Transverse colon (tissue), 4 donors: ENCODE data around the gene CHP2. TPM values are rescaled to one million over a fixed set of nuclear protein-coding genes. Genes with fewer than 3 reads are reported as not detected.

Source experiments
- DNase-seq: peaks from one replicate; pipeline ENCODE4 v3.0.0-alpha.2; 2019
- H3K27ac ChIP-seq, 4 donors: fragments of 200-600 bp; sonication (generic); 2 replicates each; pipeline ENCODE4 v1.5.1; 2016 to 2018; ENCODE audit warnings: inconsistent platforms in 4 of 4
- H3K27me3 ChIP-seq: fragments of 200-600 bp; sonication (generic); 2 replicates; pipeline ENCODE4 v1.5.1; 2017; ENCODE audit warnings: inconsistent platforms
- H3K36me3 ChIP-seq, 4 donors: fragments of 200-600 bp; sonication (generic); 2 replicates each; pipeline ENCODE4 v1.5.1; 2017 to 2019; ENCODE audit warnings: inconsistent platforms in 4 of 4
- H3K4me1 ChIP-seq, 4 donors: fragments of 200-600 bp; sonication (generic); 2 replicates each; pipeline ENCODE4 v1.5.1; 2017 to 2020; ENCODE audit warnings: inconsistent platforms in 4 of 4
- H3K4me3 ChIP-seq, 4 donors: fragments of 200-600 bp; sonication (generic); 1 replicate in 1 of 4; 2 replicates in 3 of 4; pipeline versions ENCODE4 v1.5.1 to v1.6.1; 2017 to 2019; ENCODE audit warnings: inconsistent platforms in 4 of 4
- H3K9me3 ChIP-seq, 2 donors: fragments of 200-600 bp; sonication (generic); 2 replicates each; pipeline ENCODE4 v1.5.1; 2017 to 2019; ENCODE audit warnings: inconsistent platforms in 2 of 2
- CTCF ChIP-seq, 5 experiments: fragments of 200-600 bp in 3 of 5; fragments of 450-650 bp in 2 of 5; sonication (generic) in 3 of 5; IDR thresholded peaks; 1 replicate in 2 of 5; 2 replicates in 3 of 5; pipeline ENCODE4 v1.5.1; 2016 to 2017; ENCODE audit warnings: antibody characterized with exemption in 5 of 5, inconsistent platforms in 3 of 5, mild to moderate bottlenecking in 2 of 5, moderate library complexity in 1 of 5
- EP300 ChIP-seq: sonication (generic); formaldehyde crosslinking; IDR thresholded peaks from one replicate; pipeline ENCODE4 v1.6.1; 2017; ENCODE audit warnings: antibody characterized with exemption, low read depth
- POLR2A ChIP-seq: fragments of 450-650 bp; IDR thresholded peaks from one replicate; pipeline ENCODE4 v1.6.1; 2016; ENCODE audit warnings: antibody characterized with exemption, mild to moderate bottlenecking, moderate library complexity
- POLR2AphosphoS5 ChIP-seq, 3 donors: sonication (generic); formaldehyde crosslinking; IDR thresholded peaks; one replicate each; pipeline ENCODE4 v1.6.1; 2016; ENCODE audit warnings: antibody characterized with exemption in 3 of 3
- WGBS, 2 donors: methylation state at CpG; one replicate each; pipeline ENCODE4 v1.1.5; 2018; ENCODE audit warnings: low coverage in 1 of 2; 5-methylcytosine and 5-hydroxymethylcytosine counted together
- in situ Hi-C, 4 donors: fragments of 200-750 bp; cut with MboI; loops; one replicate each; pipeline versions ENCODE4 v1.15.0 to v1.15.1; 2017; ENCODE audit warnings: low sequenced_read_pairs in 3 of 4, low pct_ligation_motif_present in 1 of 4, low pct_unique_long_range_greater_than_20kb in 1 of 4
- intact Hi-C: fragments of 100-400 bp; cut with DNase I; formaldehyde crosslinking; loops from one replicate; pipeline ENCODE4 v1.15.1; 2023; ENCODE audit warnings: low total_unique reads
- total RNA-seq, 4 donors: library from RNA; depleted of rRNA; stranded (reverse); fragments of >200 nt; gene quantifications; one replicate each; pipeline ENCODE4 v1.1.0, GENCODE V29; 2016

The CHP2 gene
- 100 to 1,000 TPM in 2 of 4 donors, 10 to 100 TPM in 2; 90.9 to 264 (median 122) TPM for total RNA-seq

- peak within 1 kb of the TSS; percentile 41 to 61 (median 54) for H3K4me3 ChIP-seq
- peak; percentile 86 for DNase-seq
- H3K27me3 ChIP-seq = peaks cover 34% of the 10 kb centered on the region
- peaks cover 0 to 12% (median 6%) of the 10 kb centered on the region in 4 donors for H3K4me1 ChIP-seq
- peak within 1 kb of the TSS; percentile 77 to 84 (median 81) for H3K27ac ChIP-seq
- H3K9me3 ChIP-seq = no peaks in the 10 kb centered on the region
- TF ChIP-seq POLR2AphosphoS5 (IDR thresholded peaks at IDR 0.05) (peak in 2 of 3 donors; percentile 41 to 79), EP300 (no peak), POLR2A (peak; percentile 52)
- in situ Hi-C loops (no loop called here), intact Hi-C loops (no loop called here)
- 7 to 14% methylated on average over 1 to 79 of the region's 80 CpGs for WGBS, 2 donors
- H3K36me3 ChIP-seq = no peaks in the 10 kb centered on the region
Observed at GRCh38 chr16:23754594-23755483, at the start of gene CHP2. TSS of gene CHP2 (plus strand) at chr16:23755026. CDS start at chr16:23755050, 24 bp downstream.

- H3K4me3 ChIP-seq = no peak overlapping the region
- H3K9me3 ChIP-seq = no peaks in the 10 kb centered on the region
- no peak for DNase-seq
- intact Hi-C loops = no loop called here
- no peaks in the 10 kb centered on the region for H3K4me1 ChIP-seq
- TF ChIP-seq EP300 (no peak), POLR2AphosphoS5 (IDR thresholded peaks at IDR 0.05) (no peak), POLR2A (no peak), CTCF (IDR thresholded peaks at IDR 0.05) (no peak)
- H3K36me3 ChIP-seq = peaks cover 0 to 6% (median 0%) of the 10 kb centered on the region in 4 donors
- H3K27ac ChIP-seq = no peak overlapping the region
- no peaks in the 10 kb centered on the region for H3K27me3 ChIP-seq
- in situ Hi-C loops = no loop called here
- WGBS, 2 donors = 94 to 100% methylated on average over 1 to 2 of the region's 2 CpGs
Observed at GRCh38 chr16:23705517-23705902, 49.3 kb upstream of the CHP2 start.

DNA sequence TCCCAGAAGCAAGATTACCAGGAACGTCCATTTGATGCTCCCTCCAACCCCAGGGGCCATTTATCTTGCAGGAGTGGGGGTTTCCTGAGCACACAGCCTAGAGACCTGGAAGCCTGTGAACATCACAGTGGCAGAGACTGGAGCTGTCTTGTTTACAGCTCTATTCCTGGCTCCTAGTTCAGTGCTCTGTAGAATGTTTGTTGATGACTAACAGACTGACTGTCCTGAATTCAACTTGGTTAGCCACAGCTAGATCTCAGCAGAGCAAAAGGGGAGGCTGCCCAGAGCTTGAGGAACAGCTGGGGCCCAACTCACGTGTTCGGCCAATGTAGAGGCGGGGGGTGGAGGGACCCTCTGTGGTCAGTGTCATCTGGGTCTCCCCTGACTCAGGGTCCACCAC lies 48.4 kb upstream of the CHP2 start:
- H3K4me3 ChIP-seq = no peak overlapping the region
- peaks cover 2% of the 10 kb centered on the region for H3K27me3 ChIP-seq
- no peak for TF ChIP-seq EP300
- TF ChIP-seq POLR2AphosphoS5 (IDR thresholded peaks at IDR 0.05) = no peak
- TF ChIP-seq CTCF (IDR thresholded peaks at IDR 0.05) = no peak
- no peak for TF ChIP-seq POLR2A
- intact Hi-C loops = no loop called here
- WGBS, 2 donors = 77% methylated on average over 4 of the region's 4 CpGs; no CpG with 5 or more reads in 1 of the 2 donors
- H3K36me3 ChIP-seq = peaks cover 0 to 6% (median 0%) of the 10 kb centered on the region in 4 donors
- H3K9me3 ChIP-seq = no peaks in the 10 kb centered on the region
- no peak for DNase-seq
- in situ Hi-C loops = no loop called here
- peaks cover 0 to 6% (median under 1%) of the 10 kb centered on the region in 4 donors for H3K4me1 ChIP-seq
- H3K27ac ChIP-seq = no peak overlapping the region

DNA sequence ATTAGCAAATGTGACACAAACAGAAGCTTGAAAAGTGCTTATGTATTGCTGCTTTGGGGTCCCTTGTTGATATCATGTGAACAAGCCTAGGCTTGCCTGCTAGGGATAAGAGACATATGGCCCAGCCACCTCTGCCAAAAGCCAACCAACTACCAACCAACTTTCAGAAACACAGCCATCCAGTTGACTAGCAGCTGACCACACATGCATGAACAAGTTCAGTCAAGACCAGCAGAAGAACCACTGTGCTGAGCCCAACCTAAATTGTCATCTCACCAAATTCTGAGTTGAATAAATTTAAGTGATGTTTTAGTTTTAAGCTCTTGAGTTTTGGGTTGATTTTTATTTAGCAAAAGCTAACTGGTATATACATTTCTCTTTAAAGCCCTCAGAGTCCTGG lies 45.3 kb upstream of the CHP2 start:
- H3K4me3 ChIP-seq = no peak overlapping the region
- H3K36me3 ChIP-seq = no peaks in the 10 kb centered on the region
- intact Hi-C loops (no loop called here), in situ Hi-C loops (no loop called here)
- H3K27ac ChIP-seq = no peak overlapping the region
- DNase-seq = no peak
- peaks cover 32% of the 10 kb centered on the region for H3K27me3 ChIP-seq
- no peaks in the 10 kb centered on the region for H3K9me3 ChIP-seq
- peaks cover 0 to 10% (median 2%) of the 10 kb centered on the region in 4 donors for H3K4me1 ChIP-seq
- TF ChIP-seq CTCF (IDR thresholded peaks at IDR 0.05) (no peak), POLR2AphosphoS5 (IDR thresholded peaks at IDR 0.05) (no peak), POLR2A (no peak), EP300 (no peak)
